Thyroid gland (tissue), 4 donors: ENCODE results near the gene SND1. TPM values are rescaled to one million over a fixed set of nuclear protein-coding genes. Genes with fewer than 3 reads are reported as not detected.
"Not testable (repeated sequence)": the region's sequence is repeated elsewhere in the genome, so short reads cannot be mapped to it uniquely, and the experiment has no call there.

Experiments used
- DNase-seq, 2 donors: peaks; one replicate each; pipeline ENCODE4 v3.0.0-alpha.2; 2019
- H3K27ac ChIP-seq, 3 donors: fragments of 200-600 bp; sonication (generic); 1 replicate in 2 of 3; 2 replicates in 1 of 3; pipeline ENCODE4 v1.5.1; 2016 to 2019; ENCODE audit warnings: mild to moderate bottlenecking in 1 of 3, moderate library complexity in 1 of 3
- H3K27me3 ChIP-seq: fragments of 200-600 bp; sonication (generic); one replicate; pipeline ENCODE4 v1.5.1; 2019
- H3K36me3 ChIP-seq, 2 donors: fragments of 200-600 bp; sonication (generic); one replicate each; pipeline ENCODE4 v1.5.1; 2016 to 2019
- H3K4me1 ChIP-seq, 2 donors: fragments of 200-600 bp; sonication (generic); one replicate each; pipeline ENCODE4 v1.5.1; 2017 to 2019
- H3K4me3 ChIP-seq, 3 donors: fragments of 200-600 bp; sonication (generic); replicated peaks in 1 of 3; 1 replicate in 2 of 3; 2 replicates in 1 of 3; pipeline ENCODE4 v1.5.1; 2016; ENCODE audit warnings: mild to moderate bottlenecking in 1 of 3
- H3K9me3 ChIP-seq: fragments of 200-600 bp; sonication (generic); one replicate; pipeline ENCODE4 v1.5.1; 2017
- POLR2A ChIP-seq, 2 donors: fragments of 450-650 bp; IDR thresholded peaks; one replicate each; pipeline ENCODE4 v1.6.1; 2017; ENCODE audit warnings: antibody characterized with exemption in 2 of 2, mild to moderate bottlenecking in 2 of 2, moderate library complexity in 1 of 2
- WGBS, 2 donors: methylation state at CpG; one replicate each; pipeline ENCODE4 v1.1.5; 2017; 5-methylcytosine and 5-hydroxymethylcytosine counted together
- intact Hi-C: fragments of 100-400 bp; cut with DNase I; formaldehyde crosslinking; loops from one replicate; pipeline ENCODE4 v1.15.1; 2023
- total RNA-seq, 4 donors: library from RNA; depleted of rRNA; stranded (reverse); fragments of >200 nt; gene quantifications; one replicate each; pipeline ENCODE4 v1.2.3, GENCODE V29; 2016
- TF ChIP-seq, protein P1 (sequence below), 6 experiments: fragments of 200-600 bp in 3 of 6; fragments of 450-650 bp in 3 of 6; sonication (generic) in 3 of 6; IDR thresholded peaks; one replicate each; pipeline ENCODE4 v1.5.1; 2016 to 2019; ENCODE audit warnings: antibody characterized with exemption in 6 of 6, mild to moderate bottlenecking in 2 of 6, inconsistent platforms in 1 of 6, moderate library complexity in 1 of 6

SND1 gene
- total RNA-seq, 4 donors from 2014 or later: 126 to 167 (median 144) TPM

DNA sequence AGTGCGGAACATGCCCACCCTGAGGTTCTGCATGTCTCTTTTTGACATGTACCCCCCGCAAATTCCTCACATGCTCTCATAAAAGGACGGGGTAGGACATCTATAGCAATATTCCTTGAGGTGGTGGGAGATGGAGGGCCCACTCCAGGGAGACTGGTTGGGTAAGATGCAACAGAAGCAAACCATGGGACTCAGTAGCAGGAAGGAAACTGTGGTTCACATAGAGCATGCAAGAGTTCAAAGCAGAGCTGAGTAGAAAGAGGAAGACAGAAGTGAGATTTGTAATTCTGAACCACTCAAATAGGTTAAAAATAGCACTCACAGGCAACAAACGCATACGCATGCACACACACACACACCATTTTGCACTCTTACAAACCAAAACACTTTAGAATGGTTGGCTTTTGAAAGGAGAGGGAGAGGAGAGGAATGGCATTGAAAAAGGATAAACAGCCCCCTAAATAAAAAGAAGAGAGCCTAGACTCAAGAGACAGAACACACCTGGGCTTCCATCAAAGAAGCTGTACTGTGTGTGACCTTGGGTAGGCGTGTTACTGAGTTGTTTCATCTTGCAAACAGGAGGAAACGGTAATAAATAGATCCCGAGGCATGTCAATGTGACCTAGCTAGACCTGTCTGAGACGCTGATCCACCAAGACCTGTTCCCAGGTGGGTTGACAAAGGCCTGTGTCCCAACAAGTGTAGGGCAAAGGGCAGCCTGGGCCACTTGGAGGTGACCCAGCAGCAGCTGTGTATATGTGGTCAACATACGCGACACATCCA is 456.8 kb downstream of the SND1 start:
- Histone ChIP-seq H3K4me3 (no peak overlapping the region), H3K4me1 (peaks cover 7% of the 10 kb centered on the region in 2 donors), H3K9me3 (no peaks in the 10 kb centered on the region), H3K36me3 (no peaks in the 10 kb centered on the region), H3K27ac (no peak overlapping the region), H3K27me3 (no peaks in the 10 kb centered on the region)
- intact Hi-C loops: no loop called here
- 74 to 79% methylated on average over 11 of the region's 11 CpGs for WGBS, 2 donors
- DNase-seq: no peak
- TF ChIP-seq, protein P1, sequence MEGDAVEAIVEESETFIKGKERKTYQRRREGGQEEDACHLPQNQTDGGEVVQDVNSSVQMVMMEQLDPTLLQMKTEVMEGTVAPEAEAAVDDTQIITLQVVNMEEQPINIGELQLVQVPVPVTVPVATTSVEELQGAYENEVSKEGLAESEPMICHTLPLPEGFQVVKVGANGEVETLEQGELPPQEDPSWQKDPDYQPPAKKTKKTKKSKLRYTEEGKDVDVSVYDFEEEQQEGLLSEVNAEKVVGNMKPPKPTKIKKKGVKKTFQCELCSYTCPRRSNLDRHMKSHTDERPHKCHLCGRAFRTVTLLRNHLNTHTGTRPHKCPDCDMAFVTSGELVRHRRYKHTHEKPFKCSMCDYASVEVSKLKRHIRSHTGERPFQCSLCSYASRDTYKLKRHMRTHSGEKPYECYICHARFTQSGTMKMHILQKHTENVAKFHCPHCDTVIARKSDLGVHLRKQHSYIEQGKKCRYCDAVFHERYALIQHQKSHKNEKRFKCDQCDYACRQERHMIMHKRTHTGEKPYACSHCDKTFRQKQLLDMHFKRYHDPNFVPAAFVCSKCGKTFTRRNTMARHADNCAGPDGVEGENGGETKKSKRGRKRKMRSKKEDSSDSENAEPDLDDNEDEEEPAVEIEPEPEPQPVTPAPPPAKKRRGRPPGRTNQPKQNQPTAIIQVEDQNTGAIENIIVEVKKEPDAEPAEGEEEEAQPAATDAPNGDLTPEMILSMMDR (IDR thresholded peaks at IDR 0.05): no peak
- TF ChIP-seq POLR2A (IDR thresholded peaks at IDR 0.05): no peak

DNA sequence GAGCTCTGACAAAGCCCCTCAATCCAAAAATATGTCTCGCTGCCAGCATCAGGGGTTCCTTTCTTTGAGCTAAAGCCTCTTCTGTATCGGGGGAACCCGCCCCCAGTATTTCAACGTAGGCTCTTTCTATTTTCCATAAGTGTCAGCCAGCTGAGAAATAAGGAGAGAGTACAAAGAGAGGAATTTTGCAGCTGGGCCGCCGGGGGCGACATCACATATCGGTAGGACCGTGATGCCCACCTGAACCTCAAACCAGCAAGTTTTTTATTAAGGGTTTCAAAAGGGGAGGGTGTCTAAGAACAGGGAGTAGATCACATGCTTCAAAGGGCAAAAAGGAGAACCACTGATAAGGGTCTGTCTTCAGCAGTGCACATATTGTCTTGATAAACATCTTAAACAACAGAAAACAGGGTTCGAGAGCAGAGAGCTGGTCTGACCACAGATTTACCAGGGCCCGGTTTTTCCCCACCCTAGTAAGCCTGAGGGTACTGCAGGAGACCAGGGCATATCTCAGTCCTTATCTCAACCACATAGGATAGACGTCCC is 457.5 kb downstream of the SND1 start:
- H3K4me3 ChIP-seq, DNase-seq, H3K4me1 ChIP-seq, H3K36me3 ChIP-seq, H3K9me3 ChIP-seq, H3K27ac ChIP-seq, H3K27me3 ChIP-seq, intact Hi-C loops: not testable (repeated sequence)
- WGBS, 2 donors: 78 to 84% methylated on average over 12 of the region's 12 CpGs

DNA sequence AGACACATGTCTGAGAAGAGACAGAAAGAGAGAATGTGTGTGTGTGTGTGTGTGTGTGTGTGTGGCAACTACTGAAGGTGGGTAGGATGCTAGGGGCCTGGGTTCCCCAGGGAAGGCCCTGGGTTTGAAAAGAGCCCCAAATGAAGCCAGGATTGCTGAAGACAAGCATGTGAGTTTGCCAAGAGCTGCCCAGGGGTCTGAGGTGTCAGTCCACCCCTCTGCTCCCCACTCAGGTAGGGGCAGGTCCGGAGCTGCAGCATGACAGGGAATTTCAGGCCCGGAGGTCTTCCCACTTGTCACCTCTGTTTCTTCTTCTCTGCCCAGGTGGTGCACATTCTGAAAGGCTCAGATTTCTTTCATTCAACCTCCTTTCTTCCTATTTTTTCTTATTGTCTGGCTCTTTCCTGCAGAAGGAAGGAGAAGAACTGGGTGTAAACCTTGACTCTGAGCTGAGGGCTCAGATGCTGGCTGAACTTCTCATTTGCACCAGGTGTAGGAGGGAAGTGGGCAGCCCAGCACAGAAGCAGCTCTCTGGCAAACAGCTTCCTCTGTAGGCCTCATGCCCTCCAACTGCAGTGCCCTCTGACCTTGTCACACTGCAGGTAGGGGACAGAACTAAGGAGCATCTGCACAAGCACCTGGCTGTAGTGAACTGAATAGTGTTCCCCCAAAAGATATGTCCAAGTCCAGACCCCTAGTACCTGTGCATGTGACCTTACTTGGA is 458.8 kb downstream of the SND1 start:
- 84 to 94% methylated on average over 2 of the region's 2 CpGs for WGBS, 2 donors
- H3K27ac ChIP-seq: no peak overlapping the region
- intact Hi-C loops: no loop called here
- TF ChIP-seq, protein P1 (IDR thresholded peaks at IDR 0.05): no peak
- TF ChIP-seq POLR2A (IDR thresholded peaks at IDR 0.05): no peak
- H3K27me3 ChIP-seq: no peaks in the 10 kb centered on the region
- DNase-seq: no peak
- no peaks in the 10 kb centered on the region for H3K9me3 ChIP-seq
- no peaks in the 10 kb centered on the region for H3K4me1 ChIP-seq
- H3K36me3 ChIP-seq: no peaks in the 10 kb centered on the region
- no peak overlapping the region for H3K4me3 ChIP-seq

DNA sequence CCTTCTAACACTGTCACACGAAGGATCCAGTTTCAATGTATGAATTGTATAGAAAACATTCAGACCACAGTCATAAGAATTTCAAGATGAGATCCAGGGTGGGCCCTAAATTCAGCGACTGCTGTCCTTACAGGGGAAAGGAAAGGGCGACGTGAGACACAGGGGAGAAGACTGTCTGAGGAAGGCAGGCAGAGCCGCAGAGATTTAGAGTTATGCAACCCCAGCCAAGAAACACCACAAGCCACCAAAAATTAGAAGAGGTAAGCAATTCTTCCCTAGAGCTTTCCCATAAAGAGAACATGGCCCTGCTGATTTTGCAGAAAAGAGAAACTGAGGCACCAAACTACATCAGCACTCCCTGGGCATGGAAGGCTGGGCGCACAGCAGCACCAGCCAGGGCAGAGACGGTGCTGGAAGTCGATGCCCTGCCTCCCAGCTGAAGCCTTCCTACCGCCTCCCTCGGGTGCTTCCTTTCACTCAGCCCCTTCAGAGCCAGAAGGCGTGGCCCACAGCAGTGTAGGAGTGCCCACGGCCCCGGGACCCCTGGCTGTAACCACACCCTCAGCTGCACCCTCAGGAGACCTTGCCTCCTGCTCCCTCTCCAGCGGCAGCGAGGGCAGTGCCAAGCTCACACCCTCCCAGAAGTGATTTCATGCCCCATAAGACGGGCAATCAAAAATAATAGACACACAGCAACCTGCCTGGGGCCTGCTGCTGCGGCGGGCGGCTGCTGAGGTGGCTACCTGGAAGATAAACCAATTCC is 460.2 kb downstream of the SND1 start:
- Histone ChIP-seq H3K9me3 (no peaks in the 10 kb centered on the region), H3K27me3 (no peaks in the 10 kb centered on the region), H3K36me3 (no peaks in the 10 kb centered on the region), H3K4me3 (no peak overlapping the region), H3K4me1 (no peaks in the 10 kb centered on the region), H3K27ac (no peak overlapping the region)
- no peak for DNase-seq
- TF ChIP-seq, protein P1 (IDR thresholded peaks at IDR 0.05): no peak
- TF ChIP-seq POLR2A (IDR thresholded peaks at IDR 0.05): no peak
- 75 to 91% methylated on average over 10 to 19 of the region's 19 CpGs for WGBS, 2 donors
- intact Hi-C loops: no loop called here

DNA sequence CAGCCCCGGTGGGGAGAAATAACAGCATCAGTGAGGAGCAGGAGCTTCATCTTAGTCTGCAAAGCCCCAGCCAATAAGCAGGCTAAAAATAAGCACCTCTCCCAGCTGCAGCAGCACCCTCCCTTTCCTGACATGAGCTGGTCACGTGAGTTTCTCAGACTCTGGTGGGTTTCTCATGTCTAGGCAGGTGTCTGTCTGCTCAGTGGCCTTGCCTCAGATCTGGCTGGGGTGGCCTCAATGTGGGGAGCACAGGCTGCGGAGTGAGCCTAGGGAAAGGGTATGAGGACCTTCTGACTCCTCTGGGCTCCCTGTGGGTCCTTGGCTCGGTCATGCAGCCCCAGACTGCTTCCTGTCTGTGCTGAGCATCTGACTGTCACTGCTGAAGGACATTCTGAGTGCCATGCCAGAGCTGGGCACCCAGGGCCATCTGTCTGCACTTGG is 460.8 kb downstream of the SND1 start:
- intact Hi-C loops: no loop called here

More for the DNA sequence above, 460.8 kb downstream of the SND1 start:
- no peak for DNase-seq
- Histone ChIP-seq H3K27me3 (no peaks in the 10 kb centered on the region), H3K36me3 (no peaks in the 10 kb centered on the region), H3K9me3 (no peaks in the 10 kb centered on the region), H3K4me1 (no peaks in the 10 kb centered on the region), H3K27ac (no peak overlapping the region), H3K4me3 (no peak overlapping the region)
- 42 to 72% methylated on average over 3 to 4 of the region's 4 CpGs for WGBS, 2 donors
- no peak for TF ChIP-seq POLR2A (IDR thresholded peaks at IDR 0.05)
- TF ChIP-seq, protein P1 (IDR thresholded peaks at IDR 0.05): no peak
